Measurements from ENCODE around the gene HECTD1.

The HECTD1 gene

GRCh38 chr14:31051023-31051422 lies 156.6 kb downstream of the HECTD1 start:
- DNase-seq (ENCODE audit: low read depth), result no peak
